ENCODE measurements around the gene SNRNP27.

GRCh38 chr2:69889302-69889701 is 4.5 kb upstream of the SNRNP27 start:
- TF ChIP-seq CTCF (IDR thresholded peaks at IDR 0.05) (no peak), POLR2AphosphoS5 (IDR thresholded peaks at IDR 0.05) (no peak), POLR2A (IDR thresholded peaks at IDR 0.05) (no peak)

Measured in stomach (tissue), 4 donors.